ENCODE results near the gene SLC34A3. TPM values are rescaled to one million over a fixed set of nuclear protein-coding genes. Genes with fewer than 3 reads are reported as not detected.

Gene SLC34A3
- 0.03 TPM for polyA plus RNA-seq (2013, experiment 1 of 2)
- polyA plus RNA-seq (2013, experiment 2 of 2), result 0.01 TPM

DNA sequence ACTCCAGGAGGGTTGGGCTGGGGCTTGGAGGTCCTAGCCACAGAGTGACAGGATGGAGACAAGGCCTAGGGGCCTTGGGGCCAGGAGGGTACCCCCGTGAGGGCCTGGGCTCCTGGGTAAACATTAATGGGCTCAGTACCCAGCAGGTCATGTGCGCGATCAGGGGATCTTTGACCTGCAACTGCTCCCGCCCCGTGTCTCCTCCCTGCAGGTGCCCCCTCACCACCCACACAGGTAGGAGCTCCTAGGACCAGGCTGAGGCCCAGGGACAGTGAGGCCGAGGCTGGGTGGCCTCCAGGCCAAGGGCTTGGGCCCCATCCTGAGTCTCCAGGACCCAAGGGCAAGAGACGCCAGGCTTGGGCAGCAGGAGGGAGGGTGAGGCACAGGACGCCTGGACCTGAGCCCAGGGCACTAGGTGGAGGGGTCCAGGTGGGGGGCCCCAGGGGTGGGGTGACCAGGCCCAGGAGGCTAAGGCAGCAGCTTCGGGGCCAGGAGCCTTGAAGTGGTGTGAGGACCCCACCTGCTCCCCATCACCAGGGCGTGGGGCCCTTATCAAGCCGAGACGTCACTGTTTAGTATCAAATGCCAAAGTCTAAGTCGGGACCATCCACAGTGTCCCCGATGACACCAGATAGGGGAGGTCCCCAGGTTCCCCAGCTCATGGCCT, at the start of gene SLC34A3:
TSS of gene SLC34A3 (plus strand) at position 197 of the 667 bp plus-strand sequence. CDS start 802 bp downstream, outside the sequence.
- WGBS (ENCODE audit: extremely low coverage, insufficient coverage, low lambda C conversion rate), result no CpG with 5 or more reads among the region's 14 CpGs
- H3K4me1 ChIP-seq (ENCODE audit: control insufficient read depth, low read depth, low read length), result no peaks in the 10 kb centered on the region
- H4K5ac ChIP-seq (ENCODE audit: low read length), result no peak within 1 kb of the TSS
- H3K27me3 ChIP-seq (ENCODE audit: insufficient read depth, low read length, poor library complexity), result no peaks in the 10 kb centered on the region
- H2AK5ac ChIP-seq (ENCODE audit: low read length), result no peak within 1 kb of the TSS
- H3K36me3 ChIP-seq (ENCODE audit: control insufficient read depth, insufficient read depth, low read length), result no peaks in the 10 kb centered on the region
- H3K56ac ChIP-seq (ENCODE audit: low read length), result no peak within 1 kb of the TSS
- H3K4me3 ChIP-seq (ENCODE audit: low read length), result no peak within 1 kb of the TSS
- DNase-seq, result no peak
- no peak within 1 kb of the TSS for H3K4me2 ChIP-seq (ENCODE audit: low read length)
- no peak within 1 kb of the TSS for H3K4ac ChIP-seq (ENCODE audit: low read depth, low read length)
- no peak within 1 kb of the TSS for H2BK5ac ChIP-seq (ENCODE audit: low read length)
- H3K79me1 ChIP-seq (ENCODE audit: low read length), result no peaks in the 10 kb centered on the region
- no peak within 1 kb of the TSS for H2BK15ac ChIP-seq (replicated peaks; ENCODE audit: low read depth)
- H3K27ac ChIP-seq (ENCODE audit: low read depth, low read length), result no peak within 1 kb of the TSS
- H3K9ac ChIP-seq (ENCODE audit: low read length), result no peak within 1 kb of the TSS
- H3K79me2 ChIP-seq (ENCODE audit: control insufficient read depth, insufficient read depth, low read length), result no peaks in the 10 kb centered on the region
- no peak within 1 kb of the TSS for H2BK120ac ChIP-seq (ENCODE audit: low read depth, low read length)
- no peak within 1 kb of the TSS for H4K8ac ChIP-seq (ENCODE audit: low read depth, low read length)
- H3K23ac ChIP-seq (ENCODE audit: low read length), result no peak within 1 kb of the TSS
- no peak within 1 kb of the TSS for H3K18ac ChIP-seq (ENCODE audit: low read length)

DNA sequence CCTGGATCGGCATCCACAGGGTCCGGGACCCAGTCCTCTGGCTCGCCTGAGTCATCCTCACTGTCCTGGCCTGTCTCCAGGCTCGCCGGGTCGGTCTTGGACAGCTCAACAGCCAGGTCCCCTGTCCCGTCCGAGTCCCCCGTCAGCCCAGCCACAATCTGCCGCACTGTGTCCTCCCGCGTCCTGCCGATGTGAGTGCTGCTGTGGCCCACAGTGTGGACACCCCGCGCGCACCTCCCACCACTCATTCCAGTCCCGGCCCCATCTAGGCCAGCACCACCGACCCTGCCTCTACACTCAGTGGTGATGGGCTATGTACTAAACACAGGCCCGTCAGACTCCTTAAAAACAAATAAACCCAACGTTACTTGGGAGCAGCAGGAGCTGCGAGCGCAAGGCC, 49.0 kb upstream of the SLC34A3 start:
- no peak overlapping the region for H3K23ac ChIP-seq (ENCODE audit: low read length)
- no peak overlapping the region for H3K27ac ChIP-seq (ENCODE audit: low read depth, low read length)
- no peak overlapping the region for H3K4me2 ChIP-seq (ENCODE audit: low read length)
- no peaks in the 10 kb centered on the region for H3K4me1 ChIP-seq (ENCODE audit: control insufficient read depth, low read depth, low read length)
- H4K8ac ChIP-seq (ENCODE audit: low read depth, low read length), result no peak overlapping the region
- H3K79me2 ChIP-seq (ENCODE audit: control insufficient read depth, insufficient read depth, low read length), result peaks cover 1% of the 10 kb centered on the region
- H2BK120ac ChIP-seq (ENCODE audit: low read depth, low read length), result no peak overlapping the region
- no peak overlapping the region for H3K4ac ChIP-seq (ENCODE audit: low read depth, low read length)
- no peak for DNase-seq
- H2BK15ac ChIP-seq (replicated peaks; ENCODE audit: low read depth), result no peak overlapping the region
- no peak overlapping the region for H2AK5ac ChIP-seq (ENCODE audit: low read length)
- no peak overlapping the region for H3K56ac ChIP-seq (ENCODE audit: low read length)
- H3K18ac ChIP-seq (ENCODE audit: low read length), result no peak overlapping the region
- WGBS (ENCODE audit: extremely low coverage, insufficient coverage, low lambda C conversion rate), result no CpG with 5 or more reads among the region's 22 CpGs
- no peaks in the 10 kb centered on the region for H3K27me3 ChIP-seq (ENCODE audit: insufficient read depth, low read length, poor library complexity)
- no peak overlapping the region for H2BK5ac ChIP-seq (ENCODE audit: low read length)
- no peak overlapping the region for H3K4me3 ChIP-seq (ENCODE audit: low read length)
- H4K5ac ChIP-seq (ENCODE audit: low read length), result no peak overlapping the region
- H3K79me1 ChIP-seq (ENCODE audit: low read length), result no peaks in the 10 kb centered on the region
- no peaks in the 10 kb centered on the region for H3K36me3 ChIP-seq (ENCODE audit: control insufficient read depth, insufficient read depth, low read length)
- no peak overlapping the region for H3K9ac ChIP-seq (ENCODE audit: low read length)

DNA sequence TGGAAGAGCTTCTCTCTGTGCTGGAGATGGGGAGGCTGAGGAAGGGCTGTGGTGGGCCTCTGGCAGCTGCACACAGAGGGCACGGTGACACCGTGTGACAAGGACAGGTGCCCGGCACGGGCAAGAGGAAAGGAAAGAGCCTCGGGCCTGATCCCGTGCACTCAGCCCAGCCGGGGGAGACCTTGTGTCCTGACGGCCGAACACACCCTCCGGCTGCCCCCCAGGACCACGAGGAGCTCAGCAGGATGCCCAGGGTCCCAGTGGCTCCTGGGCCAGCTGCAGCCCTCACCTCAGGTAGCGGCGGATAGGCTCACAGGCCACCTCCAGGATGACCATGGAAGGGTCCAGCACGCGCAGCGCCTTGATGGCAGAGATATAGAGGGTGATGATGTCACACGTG, 47.9 kb upstream of the SLC34A3 start:
- H3K4me1 ChIP-seq (ENCODE audit: control insufficient read depth, low read depth, low read length), result no peaks in the 10 kb centered on the region
- no peak overlapping the region for H4K5ac ChIP-seq (ENCODE audit: low read length)
- DNase-seq, result no peak
- no peak overlapping the region for H2AK5ac ChIP-seq (ENCODE audit: low read length)
- H3K56ac ChIP-seq (ENCODE audit: low read length), result no peak overlapping the region
- peaks cover 9% of the 10 kb centered on the region for H3K79me1 ChIP-seq (ENCODE audit: low read length)
- H2BK15ac ChIP-seq (replicated peaks; ENCODE audit: low read depth), result no peak overlapping the region
- no peak overlapping the region for H3K23ac ChIP-seq (ENCODE audit: low read length)
- H3K4ac ChIP-seq (ENCODE audit: low read depth, low read length), result no peak overlapping the region
- H3K36me3 ChIP-seq (ENCODE audit: control insufficient read depth, insufficient read depth, low read length), result no peaks in the 10 kb centered on the region
- H3K27me3 ChIP-seq (ENCODE audit: insufficient read depth, low read length, poor library complexity), result no peaks in the 10 kb centered on the region
- WGBS (ENCODE audit: extremely low coverage, insufficient coverage, low lambda C conversion rate), result no CpG with 5 or more reads among the region's 17 CpGs
- no peak overlapping the region for H3K18ac ChIP-seq (ENCODE audit: low read length)
- H3K9ac ChIP-seq (ENCODE audit: low read length), result no peak overlapping the region
- no peak overlapping the region for H2BK120ac ChIP-seq (ENCODE audit: low read depth, low read length)
- no peak overlapping the region for H2BK5ac ChIP-seq (ENCODE audit: low read length)
- no peak overlapping the region for H3K4me2 ChIP-seq (ENCODE audit: low read length)
- no peak overlapping the region for H3K27ac ChIP-seq (ENCODE audit: low read depth, low read length)
- H3K4me3 ChIP-seq (ENCODE audit: low read length), result no peak overlapping the region
- peaks cover 12% of the 10 kb centered on the region for H3K79me2 ChIP-seq (ENCODE audit: control insufficient read depth, insufficient read depth, low read length)
- H4K8ac ChIP-seq (ENCODE audit: low read depth, low read length), result no peak overlapping the region

DNA sequence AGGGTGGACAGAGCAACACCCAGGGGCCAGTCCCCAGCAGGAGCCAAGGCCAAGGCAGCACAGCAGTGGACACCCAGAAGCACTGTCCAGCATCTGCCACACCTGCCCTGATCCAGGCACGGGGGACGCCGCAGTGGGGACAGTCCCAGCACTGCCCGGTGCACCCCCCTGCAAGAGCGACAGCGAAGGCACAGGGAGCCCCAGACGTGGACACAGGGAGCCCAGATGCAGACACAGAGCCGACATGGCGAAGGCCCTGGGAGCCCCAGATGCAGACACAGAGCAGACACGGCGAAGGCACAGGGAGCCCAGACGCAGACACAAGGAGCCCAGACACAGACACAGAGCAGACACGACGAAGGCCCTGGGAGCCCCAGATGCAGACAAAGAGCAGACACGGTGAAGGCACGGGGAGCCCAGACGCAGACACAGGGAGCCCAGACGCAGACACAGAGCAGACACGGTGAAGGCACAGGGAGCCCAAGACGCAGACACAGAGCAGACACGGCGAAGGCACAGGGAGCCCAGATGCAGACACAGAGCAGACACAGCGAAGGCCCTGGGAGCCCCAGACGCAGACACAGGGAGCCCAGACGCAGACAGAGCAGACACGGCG, 46.6 kb upstream of the SLC34A3 start:
- H3K56ac ChIP-seq (ENCODE audit: low read length), result no peak overlapping the region
- peaks cover 12% of the 10 kb centered on the region for H3K79me2 ChIP-seq (ENCODE audit: control insufficient read depth, insufficient read depth, low read length)
- no peaks in the 10 kb centered on the region for H3K36me3 ChIP-seq (ENCODE audit: control insufficient read depth, insufficient read depth, low read length)
- no peak overlapping the region for H3K18ac ChIP-seq (ENCODE audit: low read length)
- H3K4ac ChIP-seq (ENCODE audit: low read depth, low read length), result no peak overlapping the region
- H2BK120ac ChIP-seq (ENCODE audit: low read depth, low read length), result no peak overlapping the region
- no peak for DNase-seq
- no peak overlapping the region for H3K4me2 ChIP-seq (ENCODE audit: low read length)
- H4K5ac ChIP-seq (ENCODE audit: low read length), result no peak overlapping the region
- no peak overlapping the region for H2BK5ac ChIP-seq (ENCODE audit: low read length)
- H3K27ac ChIP-seq (ENCODE audit: low read depth, low read length), result no peak overlapping the region
- H3K4me3 ChIP-seq (ENCODE audit: low read length), result no peak overlapping the region
- no peak overlapping the region for H3K23ac ChIP-seq (ENCODE audit: low read length)
- H4K8ac ChIP-seq (ENCODE audit: low read depth, low read length), result no peak overlapping the region
- H3K9ac ChIP-seq (ENCODE audit: low read length), result no peak overlapping the region
- H3K79me1 ChIP-seq (ENCODE audit: low read length), result peaks cover 10% of the 10 kb centered on the region
- H3K4me1 ChIP-seq (ENCODE audit: control insufficient read depth, low read depth, low read length), result no peaks in the 10 kb centered on the region
- no CpG with 5 or more reads among the region's 27 CpGs for WGBS (ENCODE audit: extremely low coverage, insufficient coverage, low lambda C conversion rate)
- H2BK15ac ChIP-seq (replicated peaks; ENCODE audit: low read depth), result no peak overlapping the region
- H2AK5ac ChIP-seq (ENCODE audit: low read length), result no peak overlapping the region
- H3K27me3 ChIP-seq (ENCODE audit: insufficient read depth, low read length, poor library complexity), result no peaks in the 10 kb centered on the region

DNA sequence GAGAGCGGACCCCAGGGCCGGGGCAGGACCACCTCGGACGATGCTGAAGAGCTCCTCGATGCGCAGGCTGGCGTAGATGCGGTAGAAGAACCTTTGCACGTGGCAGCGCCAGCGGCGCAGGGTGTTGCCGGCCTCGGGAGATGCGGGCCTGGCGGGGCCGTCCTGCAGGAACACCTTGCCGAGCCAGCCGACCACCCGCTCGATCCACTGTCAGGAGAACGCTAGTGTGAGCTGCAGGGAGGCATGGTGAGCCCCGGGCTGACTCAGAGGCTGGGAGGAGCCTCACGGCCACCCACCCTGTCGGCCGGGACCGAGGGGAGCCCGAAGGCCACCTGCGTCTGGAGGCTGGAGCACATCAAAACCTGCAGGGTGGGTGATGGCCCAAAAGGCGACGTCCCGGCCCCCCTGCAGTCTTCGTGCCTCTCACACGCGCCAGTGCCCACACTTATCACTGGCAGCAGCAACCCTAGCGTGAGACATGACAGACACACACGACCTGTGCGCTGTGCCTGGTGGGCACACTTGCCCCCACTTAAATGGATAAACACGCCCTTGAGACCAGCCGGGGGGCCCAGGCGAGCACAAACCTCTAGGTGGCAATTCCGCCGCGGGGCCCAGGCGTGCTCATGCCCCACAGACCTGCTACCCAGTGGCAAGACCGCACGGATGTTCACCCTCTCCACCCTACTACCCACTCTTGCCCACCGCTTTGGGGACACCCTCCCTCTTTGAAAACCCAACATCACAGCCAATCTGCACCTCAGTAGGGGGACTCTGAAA, 45.6 kb upstream of the SLC34A3 start:
- Histone ChIP-seq H3K27me3 (ENCODE audit: insufficient read depth, low read length, poor library complexity) (no peaks in the 10 kb centered on the region), H3K9ac (ENCODE audit: low read length) (no peak overlapping the region), H3K79me2 (ENCODE audit: control insufficient read depth, insufficient read depth, low read length) (peaks cover 16% of the 10 kb centered on the region), H3K36me3 (ENCODE audit: control insufficient read depth, insufficient read depth, low read length) (no peaks in the 10 kb centered on the region), H3K56ac (ENCODE audit: low read length) (no peak overlapping the region), H3K4me1 (ENCODE audit: control insufficient read depth, low read depth, low read length) (peaks cover 3% of the 10 kb centered on the region), H3K4me3 (ENCODE audit: low read length) (no peak overlapping the region), H3K79me1 (ENCODE audit: low read length) (peaks cover 19% of the 10 kb centered on the region), H3K18ac (ENCODE audit: low read length) (no peak overlapping the region), H3K27ac (ENCODE audit: low read depth, low read length) (no peak overlapping the region), H3K23ac (ENCODE audit: low read length) (no peak overlapping the region), H4K8ac (ENCODE audit: low read depth, low read length) (no peak overlapping the region), H2BK15ac (replicated peaks; ENCODE audit: low read depth) (no peak overlapping the region), H3K4ac (ENCODE audit: low read depth, low read length) (no peak overlapping the region), H4K5ac (ENCODE audit: low read length) (no peak overlapping the region), H3K4me2 (ENCODE audit: low read length) (no peak overlapping the region), H2BK120ac (ENCODE audit: low read depth, low read length) (no peak overlapping the region), H2AK5ac (ENCODE audit: low read length) (no peak overlapping the region), H2BK5ac (ENCODE audit: low read length) (no peak overlapping the region)
- DNase-seq, result no peak
- WGBS (ENCODE audit: extremely low coverage, insufficient coverage, low lambda C conversion rate), result no CpG with 5 or more reads among the region's 48 CpGs

Measured in mesendoderm (in vitro differentiated cells).